ENCODE results near the gene OR9Q1. TPM values are rescaled to one million over a fixed set of nuclear protein-coding genes. Genes with fewer than 3 reads are reported as not detected.

The OR9Q1 gene
- total and polyA plus RNA-seq, 2 of the 13 experiments (the other 11 are each of a cell fraction or from before 2014, with no cell fraction given), result not detected

- TF ChIP-seq NONO (IDR thresholded peaks at IDR 0.05) (no peak), NONO (CRISPR knock-in tag; conservative IDR thresholded peaks at IDR 0.05) (peak; percentile 82), ZNF792 (CRISPR knock-in tag; IDR thresholded peaks at IDR 0.05) (no peak), TARDBP (CRISPR knock-in tag; IDR thresholded peaks at IDR 0.05) (peak; percentile 90), NFYC (CRISPR knock-in tag; IDR thresholded peaks at IDR 0.05) (no peak), ESRRA (CRISPR knock-in tag; IDR thresholded peaks at IDR 0.05; ENCODE audit: low read depth) (0 out of 2 replicates have a peak, but pooled peaks have one; percentile 53), HOXA3 (CRISPR knock-in tag; IDR thresholded peaks at IDR 0.05) (peak; percentile 45; the same call in 1 of the 2 replicates), ZBTB4 (CRISPR knock-in tag; IDR thresholded peaks at IDR 0.05; ENCODE audit: borderline replicate concordance) (no peak), KLF15 (CRISPR knock-in tag; IDR thresholded peaks at IDR 0.05; ENCODE audit: borderline replicate concordance) (no peak), E2F5 (CRISPR knock-in tag; conservative IDR thresholded peaks at IDR 0.05) (0 out of 2 replicates have a peak, but pooled peaks have one; percentile 38), BRF2 (CRISPR knock-in tag; IDR thresholded peaks at IDR 0.05) (no peak; the same call in 1 of the 2 replicates), ZFP36L2 (CRISPR knock-in tag; IDR thresholded peaks at IDR 0.05) (no peak), ZNF263 (CRISPR knock-in tag; IDR thresholded peaks at IDR 0.05) (no peak), ZBTB42 (CRISPR knock-in tag; IDR thresholded peaks at IDR 0.05) (no peak), XBP1 (CRISPR knock-in tag; IDR thresholded peaks at IDR 0.05) (no peak), SMARCE1 (IDR thresholded peaks at IDR 0.05; ENCODE audit: borderline replicate concordance) (no peak), MIER2 (CRISPR knock-in tag; IDR thresholded peaks at IDR 0.05) (peak; percentile 81), ZNF781 (CRISPR knock-in tag; IDR thresholded peaks at IDR 0.05; ENCODE audit: borderline replicate concordance, not compliant biosample characterization) (no peak), NFKBIZ (CRISPR knock-in tag; IDR thresholded peaks at IDR 0.05) (peak; percentile 87), ATF2 (CRISPR knock-in tag; IDR thresholded peaks at IDR 0.05) (peak; percentile 57), ZNF670 (CRISPR knock-in tag; IDR thresholded peaks at IDR 0.05; ENCODE audit: borderline replicate concordance) (peak; percentile 34; the same call in 1 of the 2 replicates), ZNF549 (CRISPR knock-in tag; IDR thresholded peaks at IDR 0.05) (no peak), UBTF (CRISPR knock-in tag; IDR thresholded peaks at IDR 0.05) (peak; percentile 38; the same call in 1 of the 2 replicates)
Measured at GRCh38 chr11:58165504-58166106, 141.9 kb downstream of the OR9Q1 start (continued).
